MM.1S (cell line): ENCODE data around the gene SMPD3.

Source experiments
- DNase-seq: peaks from one replicate; pipeline ENCODE4 v3.0.0-alpha.2; 2015
- H2AFZ ChIP-seq: fragments of 300-600 bp; sonication (generic); 2 replicates; pipeline ENCODE4 v1.6.0; 2016; ENCODE audit warnings: antibody characterized with exemption, low read length
- H3F3A ChIP-seq: fragments of 300-600 bp; sonication (generic); 2 replicates; pipeline ENCODE4 v1.6.1; 2016; ENCODE audit warnings: mild to moderate bottlenecking, antibody characterized with exemption, low read length, moderate library complexity, mixed read lengths; ENCODE audit not compliant: insufficient read depth
- H3K27ac ChIP-seq: fragments of 300-600 bp; sonication (generic); 2 replicates; pipeline ENCODE4 v1.5.1; 2016; ENCODE audit warnings: mild to moderate bottlenecking, low read length
- H3K27me3 ChIP-seq: fragments of 300-600 bp; sonication (generic); replicated peaks from 2 replicates; pipeline ENCODE4 v1.6.0; 2016; ENCODE audit warnings: low read length; ENCODE audit not compliant: insufficient read depth
- H3K36me3 ChIP-seq: fragments of 300-600 bp; sonication (generic); replicated peaks from 2 replicates; pipeline ENCODE4 v1.6.1; 2016; ENCODE audit warnings: mild to moderate bottlenecking, low read length, mixed read lengths; ENCODE audit not compliant: insufficient read depth
- H3K4me1 ChIP-seq: fragments of 300-600 bp; sonication (generic); 2 replicates; pipeline ENCODE4 v1.6.1; 2016; ENCODE audit warnings: low read length, mixed read lengths
- H3K4me2 ChIP-seq: fragments of 300-600 bp; sonication (generic); 2 replicates; pipeline ENCODE4 v1.6.0; 2016; ENCODE audit warnings: low read depth, low read length
- H3K4me3 ChIP-seq: fragments of 300-600 bp; sonication (generic); 2 replicates; pipeline ENCODE4 v1.5.1; 2016; ENCODE audit warnings: low read length, mixed read lengths
- H3K79me2 ChIP-seq: fragments of 300-600 bp; sonication (generic); 2 replicates; pipeline ENCODE4 v1.6.1; 2016; ENCODE audit warnings: mixed run types, low read length, mixed read lengths
- H3K9ac ChIP-seq: fragments of 300-600 bp; sonication (generic); 2 replicates; pipeline ENCODE4 v1.6.1; 2016; ENCODE audit warnings: low read length, mixed read lengths
- H3K9me2 ChIP-seq: fragments of 300-600 bp; sonication (generic); replicated peaks from 2 replicates; pipeline ENCODE4 v1.6.1; 2016; ENCODE audit warnings: mild to moderate bottlenecking, low read length, mixed read lengths; ENCODE audit not compliant: insufficient read depth
- H3K9me3 ChIP-seq: fragments of 300-600 bp; sonication (generic); replicated peaks from 2 replicates; pipeline ENCODE4 v1.6.1; 2016; ENCODE audit warnings: mild to moderate bottlenecking, low read length, mixed read lengths; ENCODE audit not compliant: insufficient read depth
- H4K20me1 ChIP-seq: fragments of 300-600 bp; sonication (generic); 2 replicates; pipeline ENCODE4 v1.6.1; 2016; ENCODE audit warnings: mild to moderate bottlenecking, low read length, moderate library complexity, mixed read lengths; ENCODE audit not compliant: insufficient read depth
- CTCF ChIP-seq: fragments of 300-600 bp; sonication (generic); IDR thresholded peaks from 2 replicates; pipeline ENCODE4 v1.5.1; 2016; ENCODE audit warnings: antibody characterized with exemption, low read length, mixed read lengths
- EZH2 ChIP-seq: fragments of 300-600 bp; sonication (generic); optimal IDR thresholded peaks from 2 replicates; pipeline ENCODE3; 2017; ENCODE audit warnings: low read depth, mild to moderate bottlenecking, antibody characterized with exemption, low read length, mixed read lengths
- EZH2phosphoT487 ChIP-seq: fragments of 300-600 bp; sonication (generic); IDR thresholded peaks from 2 replicates; pipeline ENCODE4 v1.6.1; 2018; ENCODE audit warnings: antibody characterized with exemption, low read length

Gene SMPD3

DNA sequence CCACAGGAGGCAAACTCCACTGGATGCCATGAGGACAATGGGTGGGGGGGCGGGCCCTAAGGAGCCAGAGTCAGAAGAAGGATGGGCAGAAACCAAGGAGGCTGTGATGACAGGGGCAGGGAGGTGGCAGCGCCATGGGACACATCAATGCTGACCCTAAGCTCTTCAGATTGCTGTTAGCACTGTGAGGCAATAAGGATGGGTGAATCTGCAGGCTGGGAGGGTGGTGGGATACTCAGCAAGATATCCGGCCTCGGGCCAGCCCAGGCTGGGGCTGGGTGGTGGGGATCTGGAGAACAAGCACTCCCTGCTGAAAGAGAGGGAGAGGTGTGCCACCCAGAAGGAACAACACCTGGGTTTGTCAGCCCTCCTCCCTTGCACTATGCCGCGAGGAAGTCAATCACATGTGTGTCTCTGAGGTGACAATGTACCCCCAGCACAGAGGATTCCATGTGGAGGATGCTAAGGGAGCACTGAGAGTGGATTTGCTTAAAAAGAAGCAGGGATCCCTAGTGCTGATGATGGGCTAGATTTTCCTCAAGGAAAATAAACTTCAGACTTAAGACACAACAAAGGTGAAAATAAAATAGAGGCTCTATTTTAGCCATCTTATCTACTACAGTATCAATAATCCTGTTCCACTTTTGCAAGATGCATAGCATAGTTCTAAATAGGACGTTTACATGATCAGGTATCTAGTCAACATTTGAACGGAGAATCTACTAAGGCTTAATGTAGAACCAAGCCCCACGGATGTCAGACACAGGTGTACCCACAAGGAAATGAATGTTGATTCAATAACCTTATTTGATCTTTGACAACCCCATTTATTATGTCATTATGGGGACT, 22.6 kb downstream of the SMPD3 start:
- H3K9ac ChIP-seq, result no peak overlapping the region
- no peak for TF ChIP-seq CTCF
- no peak for TF ChIP-seq EZH2
- no peak for TF ChIP-seq EZH2phosphoT487
- DNase-seq, result no peak
- no peaks in the 10 kb centered on the region for H3K36me3 ChIP-seq
- no peaks in the 10 kb centered on the region for H3K9me2 ChIP-seq
- no peak overlapping the region for H3K4me3 ChIP-seq
- H3K9me3 ChIP-seq, result no peaks in the 10 kb centered on the region
- H3K27ac ChIP-seq, result no peak overlapping the region
- H4K20me1 ChIP-seq, result no peaks in the 10 kb centered on the region
- no peak overlapping the region for H3K4me2 ChIP-seq
- H2AFZ ChIP-seq, result no peak overlapping the region
- H3K79me2 ChIP-seq, result no peaks in the 10 kb centered on the region
- H3F3A ChIP-seq, result no peaks in the 10 kb centered on the region
- H3K4me1 ChIP-seq, result no peaks in the 10 kb centered on the region
- H3K27me3 ChIP-seq, result no peaks in the 10 kb centered on the region

GRCh38 chr16:68423771-68424170, 24.5 kb downstream of the SMPD3 start:
- no peak for TF ChIP-seq CTCF
- TF ChIP-seq EZH2phosphoT487, result no peak
- no peak for TF ChIP-seq EZH2
- no peak overlapping the region for H3K27ac ChIP-seq

DNA sequence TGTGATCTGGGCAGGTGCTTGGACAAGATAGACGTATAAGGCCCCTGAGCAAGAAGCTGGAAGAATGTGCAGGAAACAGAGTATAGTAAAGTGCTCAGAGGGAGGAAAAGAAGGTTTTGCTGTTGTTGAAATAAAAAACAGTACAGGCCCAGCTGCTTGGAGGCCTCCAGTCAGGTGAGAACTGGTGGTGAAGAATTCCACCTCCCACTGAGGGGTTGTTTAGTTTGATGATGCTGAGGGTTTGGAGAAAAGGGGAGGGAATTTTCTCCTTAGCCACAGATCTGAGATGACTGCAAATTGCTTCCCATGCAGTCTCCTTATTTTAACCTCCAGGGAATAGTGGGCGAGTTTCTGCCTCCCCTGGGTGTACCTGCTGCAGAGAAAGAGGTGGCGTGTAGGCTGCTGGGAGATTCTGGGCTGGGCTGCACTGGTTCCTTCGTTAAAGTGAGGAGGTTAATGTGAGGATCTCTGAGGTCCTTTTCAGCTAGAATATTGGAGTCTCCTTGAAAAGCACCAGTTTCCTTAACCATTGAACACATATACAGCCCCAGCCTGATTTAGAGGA, 25.8 kb downstream of the SMPD3 start:
- Histone ChIP-seq H2AFZ (no peak overlapping the region), H3K4me2 (no peak overlapping the region), H3K36me3 (no peaks in the 10 kb centered on the region), H3K27me3 (no peaks in the 10 kb centered on the region), H3K27ac (no peak overlapping the region), H3K9ac (no peak overlapping the region), H3K9me3 (no peaks in the 10 kb centered on the region), H3K79me2 (peaks cover 7% of the 10 kb centered on the region; the same call in 1 of the 2 replicates), H3K4me1 (peaks cover 15% of the 10 kb centered on the region), H3K4me3 (no peak overlapping the region), H3K9me2 (no peaks in the 10 kb centered on the region), H4K20me1 (no peaks in the 10 kb centered on the region), H3F3A (peaks cover 13% of the 10 kb centered on the region)
- no peak for DNase-seq
- no peak for TF ChIP-seq CTCF
- TF ChIP-seq EZH2phosphoT487, result no peak
- TF ChIP-seq EZH2, result no peak

More at GRCh38 chr16:68423771-68424170, 24.5 kb downstream of the SMPD3 start:
- peaks cover 6% of the 10 kb centered on the region; the same call in 1 of the 2 replicates for H3K79me2 ChIP-seq
- no peaks in the 10 kb centered on the region for H4K20me1 ChIP-seq
- no peak for DNase-seq
- no peaks in the 10 kb centered on the region for H3K9me2 ChIP-seq
- H2AFZ ChIP-seq, result no peak overlapping the region
- peaks cover 6% of the 10 kb centered on the region for H3K4me1 ChIP-seq
- no peak overlapping the region for H3K9ac ChIP-seq
- no peaks in the 10 kb centered on the region for H3K36me3 ChIP-seq
- no peak overlapping the region for H3K4me3 ChIP-seq
- no peak overlapping the region for H3K4me2 ChIP-seq
- no peaks in the 10 kb centered on the region for H3K27me3 ChIP-seq
- peaks cover under 1% of the 10 kb centered on the region; the same call in 1 of the 2 replicates for H3F3A ChIP-seq
- H3K9me3 ChIP-seq, result no peaks in the 10 kb centered on the region
